SK-N-MC (cell line): Measurements from ENCODE around the gene LINC00305.

ENCODE experiments used
- DNase-seq: peaks from one replicate; pipeline ENCODE4 v3.0.0-alpha.2; 2011; ENCODE audit warnings: low read depth, low spot score
- H3K27ac ChIP-seq: fragments of 200-600 bp; sonication (generic); 2 replicates; pipeline ENCODE4 v1.5.1; 2016; ENCODE audit warnings: mixed run types
- H3K36me3 ChIP-seq: fragments of 200-600 bp; sonication (generic); 2 replicates; pipeline ENCODE4 v1.6.1; 2017; ENCODE audit warnings: antibody characterized with exemption, low read length, mixed read lengths; ENCODE audit not compliant: insufficient read depth
- H3K4me3 ChIP-seq: fragments of 200-600 bp; sonication (generic); 2 replicates; pipeline ENCODE4 v1.5.1; 2016
- H3K9ac ChIP-seq: fragments of 200-600 bp; sonication (generic); 2 replicates; pipeline ENCODE4 v1.8.0; 2017; ENCODE audit warnings: mixed run types, mixed read lengths; ENCODE audit not compliant: insufficient read length
- H3K9me3 ChIP-seq: fragments of 200-600 bp; sonication (generic); 2 replicates; pipeline ENCODE4 v1.6.1; 2017; ENCODE audit warnings: low read depth, mild to moderate bottlenecking, antibody characterized with exemption, low read length, moderate library complexity, mixed read lengths
- EZH2 ChIP-seq: fragments of 200-600 bp; sonication (generic); IDR thresholded peaks from one replicate; pipeline ENCODE4 v1.6.1; 2017; ENCODE audit warnings: antibody characterized with exemption
- FOXP2 ChIP-seq: optimal IDR thresholded peaks from 2 replicates; pipeline ENCODE3; 2011; ENCODE audit warnings: mild to moderate bottlenecking, moderate library complexity; ENCODE audit not compliant: insufficient read depth; ENCODE audit errors: extremely low read length, control extremely low read depth
- POLR2AphosphoS5 ChIP-seq: IDR thresholded peaks from 2 replicates; pipeline ENCODE4 v1.6.1; 2012; ENCODE audit warnings: mild to moderate bottlenecking, low read depth, low read length, borderline replicate concordance

The LINC00305 gene

DNA sequence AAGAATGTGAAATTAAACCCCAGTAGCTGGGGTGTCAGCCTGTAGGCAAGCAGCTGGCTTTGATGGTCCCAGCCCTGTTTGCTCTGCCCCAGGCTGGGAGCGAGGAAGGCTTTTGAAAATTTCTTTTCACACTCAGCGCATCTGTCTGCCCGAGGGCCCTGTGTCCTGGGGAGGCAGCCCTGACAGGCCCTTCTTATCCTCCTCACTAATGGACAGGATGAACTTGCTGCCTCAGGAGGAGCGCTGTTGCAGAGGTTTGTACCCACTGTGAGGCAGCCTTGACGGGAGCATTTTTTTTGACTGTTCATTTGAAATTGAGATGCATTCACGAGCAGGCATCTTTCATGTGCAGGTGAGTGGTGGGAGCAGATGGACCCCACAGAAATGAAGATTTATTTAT is 116.6 kb downstream of the LINC00305 start:
- H3K27ac ChIP-seq, result no peak overlapping the region
- no peak overlapping the region for H3K4me3 ChIP-seq
- DNase-seq, result no peak
- TF ChIP-seq FOXP2 (no peak), EZH2 (no peak), POLR2AphosphoS5 (no peak)
- H3K9ac ChIP-seq, result no peak overlapping the region
- no peaks in the 10 kb centered on the region for H3K9me3 ChIP-seq
- no peaks in the 10 kb centered on the region for H3K36me3 ChIP-seq

DNA sequence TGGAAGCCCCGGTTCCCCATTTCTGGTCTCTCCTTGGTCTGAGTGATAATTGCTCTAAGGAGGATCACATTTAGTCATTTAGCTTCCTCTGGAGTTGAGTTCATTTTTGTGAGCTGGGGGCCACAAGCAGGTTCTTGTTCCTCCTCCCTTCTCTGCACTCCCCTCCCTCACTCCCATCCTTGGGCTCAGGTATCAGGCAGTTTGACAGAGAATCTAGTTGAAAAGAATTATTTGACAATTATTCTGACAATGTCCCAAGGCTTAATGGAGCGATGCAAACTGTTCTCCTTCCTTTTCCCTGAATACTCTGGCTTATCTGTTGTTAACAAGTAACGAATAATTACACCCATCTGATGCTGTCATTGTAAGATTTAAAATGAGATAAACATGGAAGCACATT is 117.5 kb downstream of the LINC00305 start:
- Histone ChIP-seq H3K36me3 (no peaks in the 10 kb centered on the region), H3K4me3 (no peak overlapping the region), H3K9me3 (no peaks in the 10 kb centered on the region), H3K9ac (no peak overlapping the region), H3K27ac (no peak overlapping the region)
- TF ChIP-seq POLR2AphosphoS5 (no peak), FOXP2 (no peak), EZH2 (no peak)
- no peak for DNase-seq
